Gastroesophageal sphincter (tissue), 3 donors: ENCODE results near the gene CLDN1.

Experiments
- EP300 ChIP-seq: sonication (generic); formaldehyde crosslinking; IDR thresholded peaks from one replicate; pipeline ENCODE4 v1.6.1; 2017; ENCODE audit warnings: antibody characterized with exemption, mild to moderate bottlenecking
- POLR2A ChIP-seq, 2 donors: fragments of 450-650 bp; IDR thresholded peaks; one replicate each; pipeline ENCODE4 v1.6.1; 2017; ENCODE audit warnings: antibody characterized with exemption in 2 of 2, mild to moderate bottlenecking in 2 of 2, moderate library complexity in 1 of 2
- POLR2AphosphoS5 ChIP-seq: sonication (generic); formaldehyde crosslinking; IDR thresholded peaks from one replicate; pipeline ENCODE4 v1.6.1; 2017; ENCODE audit warnings: antibody characterized with exemption
- TF ChIP-seq, protein P1 (sequence below), 4 experiments: fragments of 200-600 bp in 2 of 4; fragments of 450-650 bp in 2 of 4; sonication (generic) in 1 of 4; IDR thresholded peaks; one replicate each; pipeline ENCODE4 v1.5.1; 2017 to 2019; ENCODE audit warnings: antibody characterized with exemption in 4 of 4, mild to moderate bottlenecking in 2 of 4, moderate library complexity in 2 of 4

DNA sequence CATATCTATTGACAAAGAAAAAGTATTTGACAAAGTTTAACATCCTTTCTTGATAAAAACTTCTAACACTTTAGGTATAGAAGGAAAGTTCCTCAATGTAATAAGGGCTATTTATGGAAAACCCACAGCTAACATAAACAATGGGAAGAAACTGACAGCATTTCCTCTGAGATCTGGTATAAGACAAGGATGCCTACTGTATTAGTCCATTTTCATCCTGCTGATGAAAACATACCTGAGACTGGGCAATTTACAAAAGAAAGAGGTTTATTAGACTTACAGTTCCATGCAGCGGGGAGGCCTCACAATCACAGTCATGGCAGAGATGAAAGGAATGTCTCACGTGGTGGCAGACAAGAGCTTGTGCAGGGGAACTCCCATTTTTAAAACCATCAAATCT is 17.8 kb upstream of the CLDN1 start:
- TF ChIP-seq EP300 (no peak), POLR2A (IDR thresholded peaks at IDR 0.05) (no peak), POLR2AphosphoS5 (no peak)
- TF ChIP-seq, protein P1, sequence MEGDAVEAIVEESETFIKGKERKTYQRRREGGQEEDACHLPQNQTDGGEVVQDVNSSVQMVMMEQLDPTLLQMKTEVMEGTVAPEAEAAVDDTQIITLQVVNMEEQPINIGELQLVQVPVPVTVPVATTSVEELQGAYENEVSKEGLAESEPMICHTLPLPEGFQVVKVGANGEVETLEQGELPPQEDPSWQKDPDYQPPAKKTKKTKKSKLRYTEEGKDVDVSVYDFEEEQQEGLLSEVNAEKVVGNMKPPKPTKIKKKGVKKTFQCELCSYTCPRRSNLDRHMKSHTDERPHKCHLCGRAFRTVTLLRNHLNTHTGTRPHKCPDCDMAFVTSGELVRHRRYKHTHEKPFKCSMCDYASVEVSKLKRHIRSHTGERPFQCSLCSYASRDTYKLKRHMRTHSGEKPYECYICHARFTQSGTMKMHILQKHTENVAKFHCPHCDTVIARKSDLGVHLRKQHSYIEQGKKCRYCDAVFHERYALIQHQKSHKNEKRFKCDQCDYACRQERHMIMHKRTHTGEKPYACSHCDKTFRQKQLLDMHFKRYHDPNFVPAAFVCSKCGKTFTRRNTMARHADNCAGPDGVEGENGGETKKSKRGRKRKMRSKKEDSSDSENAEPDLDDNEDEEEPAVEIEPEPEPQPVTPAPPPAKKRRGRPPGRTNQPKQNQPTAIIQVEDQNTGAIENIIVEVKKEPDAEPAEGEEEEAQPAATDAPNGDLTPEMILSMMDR (IDR thresholded peaks at IDR 0.05) = no peak
